Suprapubic skin (tissue), 4 donors: ENCODE data around the gene TBC1D9. TPM values are rescaled to one million over a fixed set of nuclear protein-coding genes. Genes with fewer than 3 reads are reported as not detected.

Source experiments
- DNase-seq, 2 donors: peaks; one replicate each; pipeline ENCODE4 v3.0.0-alpha.2; 2019; ENCODE audit warnings: low spot score in 2 of 2
- H3K27ac ChIP-seq: fragments of 200-600 bp; sonication (generic); one replicate; pipeline ENCODE4 v1.5.1; 2019
- H3K27me3 ChIP-seq: fragments of 200-600 bp; sonication (generic); one replicate; pipeline ENCODE4 v1.5.1; 2019
- H3K36me3 ChIP-seq: fragments of 200-600 bp; sonication (generic); one replicate; pipeline ENCODE4 v1.5.1; 2019
- H3K4me1 ChIP-seq: fragments of 200-600 bp; sonication (generic); one replicate; pipeline ENCODE4 v1.5.1; 2019
- H3K4me3 ChIP-seq: fragments of 200-600 bp; sonication (generic); one replicate; pipeline ENCODE4 v1.5.1; 2019; ENCODE audit warnings: mild to moderate bottlenecking
- H3K9me3 ChIP-seq: fragments of 200-600 bp; sonication (generic); one replicate; pipeline ENCODE4 v1.5.1; 2019
- EP300 ChIP-seq: sonication (generic); formaldehyde crosslinking; IDR thresholded peaks from one replicate; pipeline ENCODE4 v1.6.1; 2017; ENCODE audit warnings: antibody characterized with exemption
- POLR2A ChIP-seq, 2 donors: fragments of 450-650 bp; IDR thresholded peaks; one replicate each; pipeline ENCODE4 v1.6.1; 2017; ENCODE audit warnings: antibody characterized with exemption in 2 of 2, mild to moderate bottlenecking in 2 of 2, moderate library complexity in 2 of 2
- POLR2AphosphoS5 ChIP-seq, 3 donors: sonication (generic); formaldehyde crosslinking; IDR thresholded peaks; one replicate each; pipeline ENCODE4 v1.6.1; 2017; ENCODE audit warnings: antibody characterized with exemption in 3 of 3
- WGBS: methylation state at CpG from one replicate; pipeline ENCODE4 v1.1.5; 2018; 5-methylcytosine and 5-hydroxymethylcytosine counted together
- total RNA-seq, 4 donors: library from RNA; depleted of rRNA; stranded (reverse); fragments of >200 nt; gene quantifications; one replicate each; pipeline ENCODE4 v1.1.0, GENCODE V29; 2016
- TF ChIP-seq, protein P1 (sequence below), 2 donors: fragments of 200-600 bp in 1 of 2; fragments of 450-650 bp in 1 of 2; sonication (generic) in 1 of 2; IDR thresholded peaks; one replicate each; pipeline ENCODE4 v1.5.1; 2016 to 2019; ENCODE audit warnings: antibody characterized with exemption in 2 of 2, mild to moderate bottlenecking in 1 of 2, moderate library complexity in 1 of 2

TBC1D9 gene
- total RNA-seq, 4 donors from 2014 or later, result 5.7 to 9.8 (median 8.9) TPM

DNA sequence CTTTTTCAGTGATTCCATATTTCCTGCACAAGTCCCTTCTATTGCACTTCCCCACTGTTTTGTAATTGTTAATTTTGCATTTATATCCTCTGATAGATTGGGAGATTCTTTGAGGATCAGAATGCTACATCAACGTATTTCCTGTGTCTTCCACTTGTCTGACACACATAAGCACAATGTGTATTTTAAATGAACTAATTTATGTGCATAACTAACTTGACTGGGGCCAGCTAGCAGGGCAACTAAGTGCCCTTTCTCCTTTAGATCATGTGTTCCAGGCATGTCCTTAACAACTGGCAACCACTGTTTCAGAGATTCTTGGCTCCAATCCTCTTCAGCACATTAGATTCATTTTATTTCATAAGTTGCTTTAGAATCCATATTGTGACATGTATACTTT is 171.7 kb downstream of the TBC1D9 start:
- TF ChIP-seq EP300, result no peak
- TF ChIP-seq, protein P1, sequence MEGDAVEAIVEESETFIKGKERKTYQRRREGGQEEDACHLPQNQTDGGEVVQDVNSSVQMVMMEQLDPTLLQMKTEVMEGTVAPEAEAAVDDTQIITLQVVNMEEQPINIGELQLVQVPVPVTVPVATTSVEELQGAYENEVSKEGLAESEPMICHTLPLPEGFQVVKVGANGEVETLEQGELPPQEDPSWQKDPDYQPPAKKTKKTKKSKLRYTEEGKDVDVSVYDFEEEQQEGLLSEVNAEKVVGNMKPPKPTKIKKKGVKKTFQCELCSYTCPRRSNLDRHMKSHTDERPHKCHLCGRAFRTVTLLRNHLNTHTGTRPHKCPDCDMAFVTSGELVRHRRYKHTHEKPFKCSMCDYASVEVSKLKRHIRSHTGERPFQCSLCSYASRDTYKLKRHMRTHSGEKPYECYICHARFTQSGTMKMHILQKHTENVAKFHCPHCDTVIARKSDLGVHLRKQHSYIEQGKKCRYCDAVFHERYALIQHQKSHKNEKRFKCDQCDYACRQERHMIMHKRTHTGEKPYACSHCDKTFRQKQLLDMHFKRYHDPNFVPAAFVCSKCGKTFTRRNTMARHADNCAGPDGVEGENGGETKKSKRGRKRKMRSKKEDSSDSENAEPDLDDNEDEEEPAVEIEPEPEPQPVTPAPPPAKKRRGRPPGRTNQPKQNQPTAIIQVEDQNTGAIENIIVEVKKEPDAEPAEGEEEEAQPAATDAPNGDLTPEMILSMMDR (IDR thresholded peaks at IDR 0.05), result no peak
- no peak for TF ChIP-seq POLR2AphosphoS5 (IDR thresholded peaks at IDR 0.05)
- TF ChIP-seq POLR2A (IDR thresholded peaks at IDR 0.05), result no peak
- H3K4me1 ChIP-seq, result no peaks in the 10 kb centered on the region
- 36% methylated on average over 1 of the region's 1 CpG for WGBS

DNA sequence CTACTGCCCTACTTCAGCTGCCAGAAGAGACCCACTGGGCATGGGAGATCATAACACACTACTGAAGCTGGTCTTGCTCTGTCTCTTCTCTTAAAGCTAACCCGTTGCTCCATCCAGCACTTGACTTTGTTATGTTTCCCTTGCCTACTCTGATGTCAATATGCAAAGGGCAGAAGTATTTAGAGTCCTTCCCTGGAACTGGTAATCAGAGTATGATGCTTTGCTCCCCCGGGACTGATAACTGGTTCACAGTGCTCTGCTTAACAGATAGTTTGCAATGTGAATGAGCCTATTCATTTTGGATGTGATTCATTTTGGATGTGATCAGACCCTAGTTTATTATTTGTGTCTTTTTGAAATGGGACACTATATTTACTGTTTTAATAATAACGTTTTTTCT is 175.1 kb downstream of the TBC1D9 start:
- Histone ChIP-seq H3K36me3 (no peaks in the 10 kb centered on the region), H3K4me1 (no peaks in the 10 kb centered on the region), H3K4me3 (no peak overlapping the region), H3K9me3 (no peaks in the 10 kb centered on the region), H3K27me3 (peaks cover 47% of the 10 kb centered on the region), H3K27ac (no peak overlapping the region)
- 65% methylated on average over 3 of the region's 3 CpGs for WGBS
- TF ChIP-seq POLR2AphosphoS5 (IDR thresholded peaks at IDR 0.05) (no peak), EP300 (no peak), POLR2A (IDR thresholded peaks at IDR 0.05) (no peak)
- no peak for DNase-seq

More for the DNA sequence above, 171.7 kb downstream of the TBC1D9 start:
- Histone ChIP-seq H3K27ac (no peak overlapping the region), H3K4me3 (no peak overlapping the region), H3K36me3 (no peaks in the 10 kb centered on the region), H3K9me3 (no peaks in the 10 kb centered on the region), H3K27me3 (peaks cover 16% of the 10 kb centered on the region)
- DNase-seq, result no peak

DNA sequence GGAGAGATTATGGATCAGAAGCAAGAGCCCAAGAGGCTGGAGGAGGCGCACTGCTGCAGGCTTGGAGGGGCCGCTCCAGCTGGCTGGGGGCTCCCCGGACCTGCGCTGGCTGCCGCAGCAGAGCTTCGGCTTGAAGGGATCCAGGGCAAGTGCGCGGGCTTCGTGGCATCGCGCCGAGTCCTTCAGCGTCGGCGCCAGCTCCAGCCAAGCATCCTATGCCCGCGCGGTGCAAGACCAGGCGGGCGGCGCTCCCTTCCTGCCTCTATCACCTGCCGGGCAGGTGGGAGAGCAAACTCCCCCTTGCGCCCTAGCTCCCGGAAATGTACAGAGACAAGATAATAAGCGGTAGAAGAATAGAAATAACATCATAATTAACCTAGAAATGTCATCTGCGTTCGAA is 176.9 kb downstream of the TBC1D9 start:
- Histone ChIP-seq H3K4me3 (no peak overlapping the region), H3K27ac (no peak overlapping the region), H3K9me3 (no peaks in the 10 kb centered on the region), H3K4me1 (no peaks in the 10 kb centered on the region), H3K27me3 (peaks cover 56% of the 10 kb centered on the region), H3K36me3 (no peaks in the 10 kb centered on the region)
- 16% methylated on average over 27 of the region's 27 CpGs for WGBS
- no peak for DNase-seq
- TF ChIP-seq EP300, result no peak
- TF ChIP-seq POLR2A (IDR thresholded peaks at IDR 0.05), result no peak
- TF ChIP-seq, protein P1 (IDR thresholded peaks at IDR 0.05), result no peak
- no peak for TF ChIP-seq POLR2AphosphoS5 (IDR thresholded peaks at IDR 0.05)

DNA sequence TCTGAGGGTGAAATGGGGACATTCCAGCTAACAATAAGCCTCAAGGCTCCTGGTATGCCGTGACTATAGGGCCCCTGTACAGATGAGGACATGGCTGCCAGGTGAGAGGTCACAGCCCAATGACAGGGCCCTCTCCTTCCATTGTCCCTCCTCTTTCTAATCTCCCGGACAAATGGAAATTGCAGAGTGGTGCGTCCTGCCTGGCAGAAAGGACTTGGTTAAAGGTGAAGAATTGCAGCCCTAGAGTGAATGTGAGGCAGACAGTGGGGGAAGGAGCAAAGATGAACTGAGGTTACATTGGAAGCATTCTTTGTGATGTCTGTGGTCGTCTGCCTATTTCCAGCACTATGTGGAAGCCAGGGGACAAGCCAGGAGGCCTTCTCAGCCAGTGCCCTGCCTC is 180.7 kb downstream of the TBC1D9 start:
- H3K9me3 ChIP-seq, result no peaks in the 10 kb centered on the region
- DNase-seq, result no peak
- 67% methylated on average over 3 of the region's 4 CpGs for WGBS

GRCh38 chr4:140571620-140572019 is 184.6 kb downstream of the TBC1D9 start:
- no peak overlapping the region for H3K27ac ChIP-seq
- 89% methylated on average over 2 of the region's 2 CpGs for WGBS
- TF ChIP-seq, protein P1 (IDR thresholded peaks at IDR 0.05), result no peak
- TF ChIP-seq EP300, result no peak
- no peak for TF ChIP-seq POLR2AphosphoS5 (IDR thresholded peaks at IDR 0.05)
- TF ChIP-seq POLR2A (IDR thresholded peaks at IDR 0.05), result no peak
- H3K4me3 ChIP-seq, result no peak overlapping the region
- H3K9me3 ChIP-seq, result no peaks in the 10 kb centered on the region
- peaks cover 61% of the 10 kb centered on the region for H3K27me3 ChIP-seq
- peaks cover 24% of the 10 kb centered on the region for H3K4me1 ChIP-seq
- DNase-seq, result no peak
- no peaks in the 10 kb centered on the region for H3K36me3 ChIP-seq

More for the DNA sequence above, 180.7 kb downstream of the TBC1D9 start:
- H3K27ac ChIP-seq, result no peak overlapping the region
- no peak for TF ChIP-seq POLR2AphosphoS5 (IDR thresholded peaks at IDR 0.05)
- TF ChIP-seq, protein P1 (IDR thresholded peaks at IDR 0.05), result no peak
- no peak overlapping the region for H3K4me3 ChIP-seq
- no peaks in the 10 kb centered on the region for H3K4me1 ChIP-seq
- no peaks in the 10 kb centered on the region for H3K36me3 ChIP-seq
- peaks cover 67% of the 10 kb centered on the region for H3K27me3 ChIP-seq

Other genes starting within 250 kb of the TBC1D9 start
- gene ELMOD2, start 232.2 kb downstream of the TBC1D9 start, total RNA-seq, result 10 to 100 TPM; 12.2 to 20.8 (median 17.1) TPM
- gene UCP1, start 187.4 kb downstream of the TBC1D9 start, total RNA-seq, result not detected